HEK293 (cell line): ENCODE measurements around the gene MARCHF3.

ENCODE experiments used
- GLI2 ChIP-seq: fragments of 450-650 bp; formaldehyde crosslinking; IDR thresholded peaks from 2 replicates; pipeline ENCODE4; 2017; ENCODE audit warnings: missing biosample characterization, missing genetic modification characterization, low read depth, borderline replicate concordance
- PBX3 ChIP-seq: sonication (generic); formaldehyde crosslinking; IDR thresholded peaks from 2 replicates; pipeline ENCODE4 v1.8.1; 2022; ENCODE audit warnings: mild to moderate bottlenecking, moderate library complexity, missing genetic modification reagents
- REST ChIP-seq: fragments of 450-650 bp; formaldehyde crosslinking; IDR thresholded peaks from 2 replicates; pipeline ENCODE4 v1.5.1; 2016; ENCODE audit warnings: missing biosample characterization, missing genetic modification characterization
- SCRT1 ChIP-seq: fragments of 450-650 bp; formaldehyde crosslinking; IDR thresholded peaks from 2 replicates; pipeline ENCODE4 v1.5.1; 2016; ENCODE audit warnings: missing biosample characterization, missing genetic modification characterization, borderline replicate concordance
- ZNF248 ChIP-seq: fragments of 450-650 bp; formaldehyde crosslinking; IDR thresholded peaks from 2 replicates; pipeline ENCODE4 v1.5.1; 2017; ENCODE audit warnings: missing biosample characterization, missing genetic modification characterization
- TF ChIP-seq, protein P1 (sequence below): fragments of 450-650 bp; formaldehyde crosslinking; IDR thresholded peaks from 2 replicates; pipeline ENCODE4 v1.5.1; 2016; ENCODE audit warnings: missing biosample characterization, missing genetic modification characterization
- TF ChIP-seq, protein P2 (sequence below): fragments of 450-650 bp; formaldehyde crosslinking; IDR thresholded peaks from 2 replicates; pipeline ENCODE4 v1.5.1; 2017; ENCODE audit warnings: missing biosample characterization, missing genetic modification characterization

GRCh38 chr5:126987271-126987899 is 43.0 kb downstream of the MARCHF3 start:
- TF ChIP-seq, protein P1, sequence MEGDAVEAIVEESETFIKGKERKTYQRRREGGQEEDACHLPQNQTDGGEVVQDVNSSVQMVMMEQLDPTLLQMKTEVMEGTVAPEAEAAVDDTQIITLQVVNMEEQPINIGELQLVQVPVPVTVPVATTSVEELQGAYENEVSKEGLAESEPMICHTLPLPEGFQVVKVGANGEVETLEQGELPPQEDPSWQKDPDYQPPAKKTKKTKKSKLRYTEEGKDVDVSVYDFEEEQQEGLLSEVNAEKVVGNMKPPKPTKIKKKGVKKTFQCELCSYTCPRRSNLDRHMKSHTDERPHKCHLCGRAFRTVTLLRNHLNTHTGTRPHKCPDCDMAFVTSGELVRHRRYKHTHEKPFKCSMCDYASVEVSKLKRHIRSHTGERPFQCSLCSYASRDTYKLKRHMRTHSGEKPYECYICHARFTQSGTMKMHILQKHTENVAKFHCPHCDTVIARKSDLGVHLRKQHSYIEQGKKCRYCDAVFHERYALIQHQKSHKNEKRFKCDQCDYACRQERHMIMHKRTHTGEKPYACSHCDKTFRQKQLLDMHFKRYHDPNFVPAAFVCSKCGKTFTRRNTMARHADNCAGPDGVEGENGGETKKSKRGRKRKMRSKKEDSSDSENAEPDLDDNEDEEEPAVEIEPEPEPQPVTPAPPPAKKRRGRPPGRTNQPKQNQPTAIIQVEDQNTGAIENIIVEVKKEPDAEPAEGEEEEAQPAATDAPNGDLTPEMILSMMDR (tag by site-specific recombination) = no peak
- TF ChIP-seq GLI2 (tag by site-specific recombination) = no peak
- no peak for TF ChIP-seq ZNF248 (tag by site-specific recombination)
- TF ChIP-seq, protein P2, sequence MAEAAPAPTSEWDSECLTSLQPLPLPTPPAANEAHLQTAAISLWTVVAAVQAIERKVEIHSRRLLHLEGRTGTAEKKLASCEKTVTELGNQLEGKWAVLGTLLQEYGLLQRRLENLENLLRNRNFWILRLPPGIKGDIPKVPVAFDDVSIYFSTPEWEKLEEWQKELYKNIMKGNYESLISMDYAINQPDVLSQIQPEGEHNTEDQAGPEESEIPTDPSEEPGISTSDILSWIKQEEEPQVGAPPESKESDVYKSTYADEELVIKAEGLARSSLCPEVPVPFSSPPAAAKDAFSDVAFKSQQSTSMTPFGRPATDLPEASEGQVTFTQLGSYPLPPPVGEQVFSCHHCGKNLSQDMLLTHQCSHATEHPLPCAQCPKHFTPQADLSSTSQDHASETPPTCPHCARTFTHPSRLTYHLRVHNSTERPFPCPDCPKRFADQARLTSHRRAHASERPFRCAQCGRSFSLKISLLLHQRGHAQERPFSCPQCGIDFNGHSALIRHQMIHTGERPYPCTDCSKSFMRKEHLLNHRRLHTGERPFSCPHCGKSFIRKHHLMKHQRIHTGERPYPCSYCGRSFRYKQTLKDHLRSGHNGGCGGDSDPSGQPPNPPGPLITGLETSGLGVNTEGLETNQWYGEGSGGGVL (tag by site-specific recombination) = no peak
- peak; percentile 62 for TF ChIP-seq REST
- no peak for TF ChIP-seq PBX3 (CRISPR knock-in tag)
- no peak for TF ChIP-seq SCRT1 (tag by site-specific recombination)
